GM20431 (cell line): ENCODE measurements around the gene DDX10.

Experiments
- in situ Hi-C: fragments of 300-500 bp; cut with MseI, MboI; formaldehyde crosslinking; loops from one replicate; pipeline ENCODE4 v1.15.0; 2020; ENCODE audit warnings: low sequenced_read_pairs; ENCODE audit not compliant: unreplicated experiment

DDX10 gene

DNA sequence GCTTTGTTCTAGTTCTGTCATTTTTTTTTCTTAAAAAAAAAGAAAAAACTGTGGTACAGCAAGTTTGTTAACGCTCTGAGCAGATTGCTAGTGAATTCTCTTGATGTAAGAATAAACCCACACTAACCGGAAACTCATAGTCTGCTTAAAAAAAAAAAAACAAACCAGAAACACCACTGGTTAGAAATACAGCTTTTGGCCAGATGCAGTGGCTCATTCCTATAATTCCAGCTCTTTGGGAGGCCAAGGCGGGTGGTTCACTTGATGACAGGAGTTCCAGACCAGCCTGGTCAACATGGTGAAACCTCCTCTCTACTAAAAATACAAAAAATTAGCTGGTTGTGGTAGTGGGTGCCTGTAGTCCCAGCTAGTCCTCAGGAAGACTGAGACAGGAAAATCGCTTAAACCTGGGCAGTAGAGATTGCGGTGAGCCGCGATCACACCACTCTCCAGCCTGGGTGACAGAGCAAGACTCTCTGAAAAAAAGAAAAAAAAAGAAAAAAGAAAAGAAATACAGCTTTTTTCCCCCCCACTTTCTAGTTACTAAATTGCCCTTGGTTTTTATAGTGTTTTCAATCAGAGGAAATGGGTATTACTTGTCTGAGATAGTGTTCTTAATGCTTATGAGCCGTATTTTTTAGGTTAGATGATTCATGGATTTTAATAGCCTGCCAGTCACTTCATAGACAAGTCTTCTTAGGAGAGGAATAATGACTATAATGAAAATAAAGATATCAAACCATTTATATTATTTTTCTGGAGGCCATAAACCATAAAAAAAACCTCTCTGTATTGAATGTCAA, 222.8 kb downstream of the DDX10 start:
- in situ Hi-C loops, result no loop called here

DNA sequence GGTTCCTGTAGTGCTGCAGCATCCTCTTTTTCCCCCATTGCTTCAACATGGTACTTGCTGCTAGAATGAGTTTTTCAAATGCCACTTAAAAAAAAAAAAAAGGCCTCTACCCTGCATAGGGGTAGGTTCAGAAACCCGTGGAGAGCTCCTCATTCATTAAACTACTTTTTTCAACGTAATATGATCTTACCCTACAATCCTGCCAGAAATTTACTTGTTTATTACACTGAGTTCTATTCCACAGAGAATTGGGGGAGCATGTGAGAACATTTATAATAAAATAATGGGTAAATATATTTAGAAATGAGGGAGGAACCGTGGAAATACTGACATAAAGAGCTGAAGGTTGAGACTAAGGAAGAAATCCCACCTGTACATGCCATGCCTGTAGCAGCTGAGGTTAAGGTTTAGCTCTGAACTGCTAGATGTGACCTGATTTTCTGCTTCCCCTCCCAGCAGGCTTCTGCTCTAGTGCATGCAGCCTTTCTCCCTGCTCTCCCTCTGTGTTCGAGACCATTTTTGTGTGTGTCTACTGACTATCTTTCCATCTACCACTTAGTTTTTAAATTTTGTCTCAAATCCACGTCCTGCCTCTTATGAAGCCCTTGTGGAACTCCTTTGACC, 225.7 kb downstream of the DDX10 start:
- in situ Hi-C loops, result no loop called here

- in situ Hi-C loops, result no loop called here
Measured at GRCh38 chr11:108891143-108891542, 226.3 kb downstream of the DDX10 start.

- in situ Hi-C loops, result no loop called here
Measured at GRCh38 chr11:108891909-108892511, 227.1 kb downstream of the DDX10 start.

DNA sequence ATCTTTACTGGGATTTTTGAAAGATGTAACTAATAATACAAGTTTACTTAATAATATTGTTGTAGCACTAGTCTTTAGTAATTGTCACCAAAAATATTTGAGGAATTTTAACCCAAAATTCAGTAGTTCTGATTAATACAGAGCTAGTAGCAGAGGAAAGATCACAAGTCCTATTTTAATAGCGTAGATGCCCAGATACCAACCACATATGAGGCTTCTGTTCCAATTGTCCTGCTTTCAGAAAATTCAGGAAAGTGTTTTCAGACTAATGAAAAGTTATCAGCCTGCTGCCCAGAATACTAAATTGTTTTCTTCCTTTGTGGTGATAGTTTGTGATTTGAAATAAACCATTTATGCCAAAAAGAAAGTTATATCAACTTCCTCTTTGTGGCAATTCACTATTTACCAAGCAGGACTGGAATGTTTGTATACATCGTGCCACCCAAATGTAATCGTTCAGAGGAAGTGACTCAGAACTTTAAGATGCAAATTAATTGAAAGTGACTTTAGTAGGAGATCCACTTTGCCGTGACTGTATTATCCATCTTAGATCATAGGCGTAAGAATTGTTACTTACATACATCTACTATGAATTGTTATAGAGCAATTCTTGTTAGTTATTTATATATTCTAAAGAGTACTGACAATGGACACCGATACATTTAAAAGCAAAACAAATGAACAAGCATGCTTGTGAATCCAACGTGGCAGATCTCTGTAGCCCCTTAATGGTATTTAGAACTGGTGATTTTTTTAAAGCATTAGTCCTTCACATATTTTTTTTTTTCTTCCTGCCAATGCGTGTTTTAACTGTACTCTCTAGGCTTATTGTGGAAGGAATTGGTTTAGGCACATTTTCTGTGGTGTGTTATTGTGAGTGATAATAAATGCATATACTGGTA, 231.0 kb downstream of the DDX10 start:
- in situ Hi-C loops, result no loop called here

DNA sequence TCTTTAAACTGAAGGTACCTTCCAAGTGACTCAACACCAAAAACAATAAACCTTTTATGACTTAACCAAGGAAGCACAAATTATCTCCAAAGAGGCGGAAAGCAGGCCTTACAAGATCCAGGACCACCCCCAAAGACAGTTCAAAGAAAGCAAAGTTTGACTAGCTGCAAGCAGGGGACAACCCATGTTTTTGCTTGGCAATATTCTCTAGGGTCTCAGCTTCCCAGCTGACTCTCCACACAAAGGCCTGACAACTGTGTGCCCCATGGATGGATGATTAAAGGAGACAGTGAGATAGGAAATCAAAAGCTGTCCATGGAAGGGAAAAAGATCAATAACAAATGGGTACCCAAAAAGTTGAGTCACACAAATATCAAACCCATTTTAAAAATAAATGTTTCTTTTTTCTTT, 232.2 kb downstream of the DDX10 start:
- in situ Hi-C loops, result no loop called here

GRCh38 chr11:108897916-108898315, 233.0 kb downstream of the DDX10 start:
- in situ Hi-C loops, result no loop called here

GRCh38 chr11:108901359-108901758, 236.5 kb downstream of the DDX10 start:
- in situ Hi-C loops, result no loop called here

GRCh38 chr11:108902027-108902469, 237.2 kb downstream of the DDX10 start:
- in situ Hi-C loops, result no loop called here

GRCh38 chr11:108904480-108904879, 239.6 kb downstream of the DDX10 start:
- in situ Hi-C loops, result no loop called here

DNA sequence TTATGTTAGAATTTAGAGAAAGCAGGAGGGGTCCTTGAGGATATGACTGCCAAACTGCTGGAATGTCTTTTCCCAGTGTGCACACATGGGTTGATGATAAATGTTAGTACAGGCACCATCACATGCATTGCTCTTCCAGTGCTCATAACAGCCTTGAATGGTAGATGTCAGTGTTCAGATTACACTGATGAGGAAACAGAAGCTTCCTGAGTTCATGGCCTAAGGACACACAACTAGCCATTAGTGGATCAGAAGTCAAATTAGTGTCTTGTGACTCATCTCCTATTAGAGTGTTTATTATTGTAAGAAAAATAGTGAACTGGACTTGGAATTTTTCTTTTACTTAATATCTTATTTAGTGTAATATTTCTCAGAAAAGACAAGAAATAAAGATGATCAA, 241.5 kb downstream of the DDX10 start:
- in situ Hi-C loops, result no loop called here

GRCh38 chr11:108906826-108907225, 242.0 kb downstream of the DDX10 start:
- in situ Hi-C loops, result no loop called here

DNA sequence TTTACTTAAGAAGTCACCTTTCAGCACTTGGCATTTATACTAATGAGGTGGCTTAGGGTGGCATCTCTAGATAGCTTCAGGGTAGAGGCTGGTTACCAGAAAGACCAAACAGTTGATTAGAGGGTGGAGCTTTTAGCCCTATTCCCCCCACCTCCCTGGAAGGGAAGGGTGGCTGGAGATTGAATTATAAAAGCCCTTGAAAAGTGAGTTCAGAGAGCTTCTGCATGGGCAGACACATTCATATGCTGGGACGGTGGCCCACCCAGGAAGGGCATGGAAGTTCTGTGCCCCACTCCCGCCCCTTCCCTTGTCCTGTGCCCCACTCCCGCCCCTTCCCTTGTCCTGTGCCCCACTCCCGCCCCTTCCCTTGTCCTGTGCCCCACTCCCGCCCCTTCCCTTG, 244.2 kb downstream of the DDX10 start:
- in situ Hi-C loops, result no loop called here

DNA sequence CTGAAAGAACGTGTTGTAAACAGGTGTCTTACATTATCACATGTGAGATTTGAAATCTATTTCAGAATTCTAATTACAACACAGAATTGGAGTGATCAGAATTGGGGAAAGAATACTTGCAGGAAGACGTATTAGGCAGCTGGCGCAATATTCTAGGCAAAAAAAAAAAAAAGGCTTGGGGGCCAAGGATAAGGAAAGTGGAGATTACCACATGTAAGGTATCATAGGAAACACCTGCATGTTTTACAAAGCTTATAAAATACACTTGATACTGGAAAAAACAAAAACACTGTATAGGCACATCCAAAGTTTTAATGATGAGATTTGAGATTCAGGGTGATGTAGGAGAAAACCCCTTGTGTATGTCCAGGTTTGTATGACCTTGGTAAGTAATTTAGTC, 245.1 kb downstream of the DDX10 start:
- in situ Hi-C loops, result no loop called here

GRCh38 chr11:108912581-108912980, 247.7 kb downstream of the DDX10 start:
- in situ Hi-C loops, result no loop called here

GRCh38 chr11:108913204-108913603, 248.3 kb downstream of the DDX10 start:
- in situ Hi-C loops, result no loop called here

- in situ Hi-C loops, result no loop called here
Measured at GRCh38 chr11:108914211-108914610, 249.3 kb downstream of the DDX10 start.

DNA sequence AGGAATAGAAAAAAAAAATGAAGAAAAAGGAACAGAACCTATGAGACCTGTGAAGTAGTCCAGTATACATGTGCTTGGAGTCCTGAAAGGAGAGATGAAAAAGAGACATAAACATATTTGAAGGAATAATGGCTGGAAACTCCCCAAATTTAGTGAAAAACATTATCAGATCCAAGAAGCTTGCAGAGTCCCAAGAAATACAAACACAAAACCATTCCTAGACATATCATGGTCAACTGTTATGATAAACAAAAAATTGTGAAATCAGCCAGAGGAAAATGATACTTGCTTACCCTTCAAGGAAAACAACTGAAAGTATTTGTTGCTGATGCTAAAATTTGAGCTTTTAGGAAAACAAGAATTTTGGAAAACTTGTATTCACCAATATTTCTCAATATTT, 250.1 kb downstream of the DDX10 start:
- in situ Hi-C loops, result no loop called here

GRCh38 chr11:108915666-108916065, 250.8 kb downstream of the DDX10 start:
- in situ Hi-C loops, result no loop called here

DNA sequence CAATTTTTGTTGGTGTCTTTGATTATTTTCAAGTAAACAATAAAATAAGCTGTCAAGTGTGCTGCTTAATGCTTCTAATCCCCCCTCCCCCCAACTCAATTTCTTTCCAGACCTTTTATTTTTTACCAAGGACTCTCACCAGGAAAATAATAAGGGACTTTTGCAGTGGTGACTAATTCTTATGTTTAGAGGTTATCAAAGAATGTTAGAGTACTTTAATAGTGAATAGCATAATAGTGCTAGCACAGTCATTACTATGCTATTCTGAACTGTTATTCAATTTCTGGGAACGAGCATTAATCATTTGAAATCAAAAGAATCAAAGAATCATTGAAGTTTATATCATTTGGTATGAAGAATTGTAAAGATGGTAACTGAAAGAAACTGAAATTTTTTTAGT, 251.4 kb downstream of the DDX10 start:
- in situ Hi-C loops, result no loop called here
